Measurements from ENCODE around the gene LBHD2.

Gene LBHD2

GRCh38 chr14:103133210-103134140, 49.5 kb downstream of the LBHD2 start:
- no peak for DNase-seq

GRCh38 chr14:103134405-103134804, 50.4 kb downstream of the LBHD2 start:
- DNase-seq: no peak

- DNase-seq: no peak
Measured at GRCh38 chr14:103134919-103135318, 50.9 kb downstream of the LBHD2 start.

- no peak for DNase-seq
Measured at GRCh38 chr14:103135333-103136260, 51.6 kb downstream of the LBHD2 start.

- DNase-seq: no peak
Measured at GRCh38 chr14:103136388-103137271, 52.6 kb downstream of the LBHD2 start.

- DNase-seq: no peak
Measured at GRCh38 chr14:103137689-103138300, 53.8 kb downstream of the LBHD2 start.

GRCh38 chr14:103138301-103139131, 54.5 kb downstream of the LBHD2 start:
- DNase-seq: no peak

- DNase-seq: no peak
Measured at GRCh38 chr14:103139132-103140025, 55.4 kb downstream of the LBHD2 start.
